Activated CD4-positive, alpha-beta T cell treated with anti-CD3 and anti-CD28 coated beads for 24 hours (primary cell): Measurements from ENCODE around the gene MYL3.

Experiments used
- DNase-seq, 2 donors: peaks; one replicate each; pipeline ENCODE4 v3.0.0-alpha.2; 2020; ENCODE audit warnings: low read depth in 2 of 2

Gene MYL3

GRCh38 chr3:46850468-46850779 is 12.8 kb downstream of the MYL3 start:
- DNase-seq: no peak

GRCh38 chr3:46849686-46850467 is 13.4 kb downstream of the MYL3 start:
- DNase-seq: no peak

GRCh38 chr3:46849045-46849631 is 14.1 kb downstream of the MYL3 start:
- DNase-seq: no peak

GRCh38 chr3:46848271-46849044 is 14.8 kb downstream of the MYL3 start:
- peak in 1 of 2 donors; percentile 49 for DNase-seq

GRCh38 chr3:46847744-46848143 is 15.5 kb downstream of the MYL3 start:
- DNase-seq: no peak

- no peak for DNase-seq
These were observed 16.4 kb downstream of the MYL3 start for GRCh38 chr3:46846624-46847542.

- peak; percentile 54 to 58 for DNase-seq
These were observed 17.2 kb downstream of the MYL3 start for GRCh38 chr3:46845860-46846623.

- no peak for DNase-seq
These were observed 17.8 kb downstream of the MYL3 start for GRCh38 chr3:46845397-46845859.

GRCh38 chr3:46844881-46845312 is 18.3 kb downstream of the MYL3 start:
- DNase-seq: no peak

GRCh38 chr3:46844397-46844796 is 18.8 kb downstream of the MYL3 start:
- DNase-seq: no peak

- no peak for DNase-seq
These were observed 19.7 kb downstream of the MYL3 start for GRCh38 chr3:46843508-46843907.

GRCh38 chr3:46840491-46840890 is 22.8 kb downstream of the MYL3 start:
- DNase-seq: no peak

GRCh38 chr3:46838301-46838700 is 24.9 kb downstream of the MYL3 start:
- DNase-seq: no peak

- DNase-seq: no peak
These were observed 27.8 kb downstream of the MYL3 start for GRCh38 chr3:46835491-46835890.

- DNase-seq: no peak
These were observed 28.2 kb downstream of the MYL3 start for GRCh38 chr3:46835054-46835453.

GRCh38 chr3:46833346-46834300 is 29.6 kb downstream of the MYL3 start:
- DNase-seq: no peak

- no peak for DNase-seq
These were observed 31.4 kb downstream of the MYL3 start for GRCh38 chr3:46831841-46832240.

GRCh38 chr3:46831316-46831715 is 31.9 kb downstream of the MYL3 start:
- DNase-seq: no peak

GRCh38 chr3:46830801-46831200 is 32.4 kb downstream of the MYL3 start:
- no peak for DNase-seq
